IMR-90 (cell line): ENCODE measurements around the gene HSP90AA1. TPM values are rescaled to one million over a fixed set of nuclear protein-coding genes. Genes with fewer than 3 reads are reported as not detected.

Source experiments
- ATAC-seq: fragments of 200-7000 bp; cut with Tn5 transposase; 2 replicates; pipeline ENCODE4 v1.9.1; 2020; ENCODE audit warnings: low read depth, mild to moderate bottlenecking, moderate library complexity
- BruUV-seq: library from RNA; stranded (reverse); fragments of 400-500 nt; replicated peaks from 2 replicates; lab custom pipeline; 2021; lab: Mats Ljungman, UMichigan
- CTCF ChIA-PET: fragments of 300-600 bp; formaldehyde crosslinking; extraction: SDS; loops from one replicate; lab custom pipeline; 2021; ENCODE audit warnings: antibody characterized with exemption; lab: Yijun Ruan, JAX
- POLR2A ChIA-PET: fragments of 300-600 bp; sonication (Branson Sonifier 250); formaldehyde crosslinking; loops from one replicate; lab custom pipeline; 2022; ENCODE audit warnings: antibody characterized with exemption; ENCODE audit not compliant: unreplicated experiment; lab: Charles Lee
- DNase-seq: peaks from one replicate; pipeline ENCODE4 v3.0.0; 2013
- H2AFZ ChIP-seq: replicated peaks from 2 replicates; pipeline ENCODE3; 2013; ENCODE audit warnings: low read length, mild to moderate bottlenecking; ENCODE audit not compliant: poor library complexity
- H2AK5ac ChIP-seq: 2 replicates; pipeline ENCODE4 v1.6.1; 2013; ENCODE audit warnings: low read depth, low read length, inconsistent platforms
- H2AK9ac ChIP-seq: replicated peaks from 2 replicates; pipeline ENCODE3; 2013; ENCODE audit warnings: mild to moderate bottlenecking, low read depth, low read length, moderate library complexity; ENCODE audit not compliant: poor library complexity
- H2BK120ac ChIP-seq: 2 replicates; pipeline ENCODE4 v1.6.1; 2013; ENCODE audit warnings: low read depth, low read length, inconsistent platforms
- H2BK15ac ChIP-seq: 3 replicates; pipeline ENCODE4 v1.6.1; 2013; ENCODE audit warnings: low read depth, low read length, inconsistent platforms
- H2BK20ac ChIP-seq: 2 replicates; pipeline ENCODE4 v1.6.1; 2013; ENCODE audit warnings: low read depth, mild to moderate bottlenecking, inconsistent platforms, low read length, moderate library complexity
- H2BK5ac ChIP-seq: 2 replicates; pipeline ENCODE4 v1.6.1; 2013; ENCODE audit warnings: mild to moderate bottlenecking, low read depth, low read length, inconsistent platforms; ENCODE audit not compliant: poor library complexity, severe bottlenecking
- H3K14ac ChIP-seq: replicated peaks from 2 replicates; pipeline ENCODE4 v1.6.1; 2013; ENCODE audit warnings: low read depth, low read length, inconsistent platforms
- H3K18ac ChIP-seq: 2 replicates; pipeline ENCODE4 v1.6.1; 2013; ENCODE audit warnings: low read depth, low read length, control low read depth
- H3K23ac ChIP-seq: 2 replicates; pipeline ENCODE4 v1.6.1; 2013; ENCODE audit warnings: low read depth, low read length, inconsistent platforms
- H3K27ac ChIP-seq: 2 replicates; pipeline ENCODE4 v1.5.1; 2013; ENCODE audit warnings: mild to moderate bottlenecking, control low read depth, low read length; ENCODE audit not compliant: insufficient read depth
- H3K27me3 ChIP-seq: 2 replicates; pipeline ENCODE4 v1.6.1; 2013; ENCODE audit warnings: low read length; ENCODE audit not compliant: control insufficient read depth, insufficient read depth
- H3K36me3 ChIP-seq: 2 replicates; pipeline ENCODE4 v1.6.1; 2013; ENCODE audit warnings: low read length, mixed read lengths; ENCODE audit not compliant: control insufficient read depth, insufficient read depth
- H3K4ac ChIP-seq: 2 replicates; pipeline ENCODE4 v1.6.1; 2013; ENCODE audit warnings: low read depth, low read length, inconsistent platforms
- H3K4me1 ChIP-seq: 2 replicates; pipeline ENCODE4 v1.6.1; 2013; ENCODE audit warnings: low read length, mixed read lengths; ENCODE audit not compliant: control insufficient read depth, insufficient read depth
- H3K4me2 ChIP-seq: 2 replicates; pipeline ENCODE4 v1.6.1; 2013; ENCODE audit warnings: low read depth, mild to moderate bottlenecking, control low read depth, low read length, moderate library complexity
- H3K4me3 ChIP-seq: 2 replicates; pipeline ENCODE4 v1.5.1; 2013; ENCODE audit warnings: low read depth, mild to moderate bottlenecking, control low read depth, low read length, moderate library complexity; ENCODE audit not compliant: insufficient read depth
- H3K56ac ChIP-seq: 2 replicates; pipeline ENCODE4 v1.6.1; 2013; ENCODE audit warnings: low read length, inconsistent platforms; ENCODE audit not compliant: insufficient read depth; ENCODE audit errors: extremely low read depth
- H3K79me1 ChIP-seq, 2 experiments: 2 replicates each; pipeline ENCODE4 v1.6.1; 2013; ENCODE audit warnings: low read length in 2 of 2, inconsistent platforms in 1 of 2, low read depth in 1 of 2
- H3K9ac ChIP-seq: 2 replicates; pipeline ENCODE4 v1.6.1; 2013; ENCODE audit warnings: low read depth, low read length, control low read depth
- H3K9me1 ChIP-seq: 2 replicates; pipeline ENCODE4 v1.6.1; 2013; ENCODE audit warnings: low read length, inconsistent platforms; ENCODE audit not compliant: insufficient read depth
- H3K9me3 ChIP-seq: 2 replicates; pipeline ENCODE4 v1.6.1; 2013; ENCODE audit warnings: low read length; ENCODE audit not compliant: control insufficient read depth, insufficient read depth
- H4K20me1 ChIP-seq: 2 replicates; pipeline ENCODE4 v1.6.1; 2013; ENCODE audit warnings: low read length, inconsistent platforms; ENCODE audit not compliant: insufficient read depth
- H4K5ac ChIP-seq: 2 replicates; pipeline ENCODE4 v1.6.1; 2013; ENCODE audit warnings: mild to moderate bottlenecking, low read depth, low read length, control low read depth
- H4K8ac ChIP-seq, 2 experiments: 2 replicates each; pipeline ENCODE4 v1.6.1; 2013; ENCODE audit warnings: low read depth in 2 of 2, low read length in 2 of 2, control low read depth in 1 of 2, inconsistent platforms in 1 of 2
- H4K91ac ChIP-seq: 2 replicates; pipeline ENCODE4 v1.6.1; 2013; ENCODE audit warnings: low read depth, low read length, inconsistent platforms; ENCODE audit not compliant: insufficient read depth
- CHD1 ChIP-seq: IDR thresholded peaks from 2 replicates; pipeline ENCODE4 v1.6.1; 2012; ENCODE audit warnings: low read depth, low read length, improper control_type of control experiment
- MAZ ChIP-seq: IDR thresholded peaks from 2 replicates; pipeline ENCODE4 v1.6.1; 2012; ENCODE audit warnings: low read depth, mild to moderate bottlenecking, low read length, improper control_type of control experiment, moderate library complexity, borderline replicate concordance
- POLR2A ChIP-seq: IDR thresholded peaks from 2 replicates; pipeline ENCODE4 v1.6.1; 2012; ENCODE audit warnings: mild to moderate bottlenecking, low read depth, low read length
- RCOR1 ChIP-seq: IDR thresholded peaks from 2 replicates; pipeline ENCODE4 v1.6.1; 2012; ENCODE audit warnings: mild to moderate bottlenecking, low read length, improper control_type of control experiment; ENCODE audit not compliant: insufficient replicate concordance
- WGBS, 2 experiments: methylation state at CpG; one replicate each; pipeline versions ENCODE4 v1.1.5 to v1.1.7; 2013; ENCODE audit warnings: missing lambda C conversion rate in 2 of 2; ENCODE audit not compliant: insufficient read length in 1 of 2; ENCODE audit errors: extremely low coverage in 2 of 2; 5-methylcytosine and 5-hydroxymethylcytosine counted together
- dilution Hi-C: fragments of 300-500 bp; cut with HindIII; formaldehyde crosslinking; loops from one replicate; pipeline ENCODE4 v1.14.3; 2018; ENCODE audit warnings: low sequenced_read_pairs; ENCODE audit not compliant: unreplicated experiment
- in situ Hi-C: fragments of 300-500 bp; cut with MboI; formaldehyde crosslinking; loops from 3 replicates; pipeline ENCODE4 v1.14.3; 2019; ENCODE audit warnings: low sequenced_read_pairs, inconsistent platforms, mixed read lengths
- intact Hi-C: fragments of 100-400 bp; cut with micrococcal nuclease; formaldehyde crosslinking; loops from 2 replicates; pipeline ENCODE4 v1.10.0; 2022
- polyA plus RNA-seq, 3 experiments: library from polyadenylated mRNA; depleted of rRNA; stranded (reverse); fragments of >200 nt; gene quantifications; 2 replicates each; pipeline ENCODE4 v1.2.3, GENCODE V29; 2012; ENCODE audit warnings: low replicate concordance in 1 of 3
- total RNA-seq: library from RNA; depleted of rRNA; stranded (reverse); fragments of >200 nt; gene quantifications from 2 replicates; pipeline ENCODE4 v1.2.3, GENCODE V29; 2012

HSP90AA1 gene
- total and polyA plus RNA-seq, 2 of the 4 experiments (the other 2 are of a cell fraction), result 535 to 578 TPM

- H3K4me1 ChIP-seq, result peaks cover 10% of the 10 kb centered on the region
- H2AK9ac ChIP-seq, result no peak overlapping the region
- H3K9me1 ChIP-seq, result no peaks in the 10 kb centered on the region; the same call in 1 of the 2 replicates
- H3K18ac ChIP-seq, result no peak overlapping the region
- H2BK20ac ChIP-seq, result no peak overlapping the region
- H3K4me3 ChIP-seq, result peak overlapping the region; percentile 87
- no peak for TF ChIP-seq RCOR1
- peak; percentile 34; the same call in 1 of the 2 replicates for TF ChIP-seq POLR2A
- TF ChIP-seq MAZ, result no peak
- no peak for TF ChIP-seq CHD1
- H2BK120ac ChIP-seq, result no peak overlapping the region
- peaks cover 43% of the 10 kb centered on the region for H3K36me3 ChIP-seq
- H3K9me3 ChIP-seq, result no peaks in the 10 kb centered on the region
- DNase-seq, result no peak
- peaks cover 53% of the 10 kb centered on the region for H4K20me1 ChIP-seq
- dilution Hi-C loops, result no loop called here
- 26% methylated on average over 5 of the region's 10 CpGs; no CpG with 5 or more reads in 1 of the 2 experiments for WGBS, 2 experiments
- peak overlapping the region; percentile 8 for H3K27ac ChIP-seq
- peak overlapping the region; percentile 58; the same call in 1 of the 2 replicates for H3K23ac ChIP-seq
- no peak overlapping the region for H3K4ac ChIP-seq
- peak overlapping the region; percentile 71 for H3K9ac ChIP-seq
- H2AK5ac ChIP-seq, result no peak overlapping the region
- H4K91ac ChIP-seq, result no peak overlapping the region
- no peaks in the 10 kb centered on the region for H3K27me3 ChIP-seq
- no peak for ATAC-seq
- H2AFZ ChIP-seq, result no peak overlapping the region
- POLR2A ChIA-PET, result interaction anchor here (0.6 kb wide), 1 partner anchor 379 kb away, joined by 5 read pairs; no protein-coding TSS in a partner anchor
- no peak overlapping the region for H4K8ac ChIP-seq
- H3K4me2 ChIP-seq, result peak overlapping the region; percentile 99
- H3K79me1 ChIP-seq, result peaks cover 26 to 51% of the 10 kb centered on the region in 2 experiments
- intact Hi-C loops, result no loop called here
- H3K56ac ChIP-seq, result no peak overlapping the region
- no TSS peak for BruUV-seq
- in situ Hi-C loops, result loop anchor here (25.0 kb wide), 1 partner anchor 227 kb away; the partner anchor contains the start of genes MOK and ZNF839
- H4K5ac ChIP-seq, result no peak overlapping the region
- no peak overlapping the region for H2BK15ac ChIP-seq
- H2BK5ac ChIP-seq, result no peak overlapping the region
- no peak overlapping the region for H3K14ac ChIP-seq
- CTCF ChIA-PET, result interaction anchor here (0.6 to 1.7 kb wide), 2 partner anchors 11 to 114 kb away, joined by 3 to 4 read pairs; no protein-coding TSS in a partner anchor
These were observed 1.4 kb downstream of the HSP90AA1 start for GRCh38 chr14:102085488-102085887.
